IMR-90 (cell line): ENCODE results near the gene WNT7B. TPM values are rescaled to one million over a fixed set of nuclear protein-coding genes. Genes with fewer than 3 reads are reported as not detected.

ENCODE experiments used
- ATAC-seq: fragments of 200-7000 bp; cut with Tn5 transposase; 2 replicates; pipeline ENCODE4 v1.9.1; 2020; ENCODE audit warnings: low read depth, mild to moderate bottlenecking, moderate library complexity
- BruUV-seq: library from RNA; stranded (reverse); fragments of 400-500 nt; replicated peaks from 2 replicates; lab custom pipeline; 2021; lab: Mats Ljungman, UMichigan
- CTCF ChIA-PET: fragments of 300-600 bp; formaldehyde crosslinking; extraction: SDS; loops from one replicate; lab custom pipeline; 2021; ENCODE audit warnings: antibody characterized with exemption; lab: Yijun Ruan, JAX
- POLR2A ChIA-PET: fragments of 300-600 bp; sonication (Branson Sonifier 250); formaldehyde crosslinking; loops from one replicate; lab custom pipeline; 2022; ENCODE audit warnings: antibody characterized with exemption; ENCODE audit not compliant: unreplicated experiment; lab: Charles Lee
- DNase-seq: peaks from one replicate; pipeline ENCODE4 v3.0.0; 2013
- H2AFZ ChIP-seq: replicated peaks from 2 replicates; pipeline ENCODE3; 2013; ENCODE audit warnings: low read length, mild to moderate bottlenecking; ENCODE audit not compliant: poor library complexity
- H2AK5ac ChIP-seq: 2 replicates; pipeline ENCODE4 v1.6.1; 2013; ENCODE audit warnings: low read depth, low read length, inconsistent platforms
- H2AK9ac ChIP-seq: replicated peaks from 2 replicates; pipeline ENCODE3; 2013; ENCODE audit warnings: mild to moderate bottlenecking, low read depth, low read length, moderate library complexity; ENCODE audit not compliant: poor library complexity
- H2BK120ac ChIP-seq: 2 replicates; pipeline ENCODE4 v1.6.1; 2013; ENCODE audit warnings: low read depth, low read length, inconsistent platforms
- H2BK15ac ChIP-seq: 3 replicates; pipeline ENCODE4 v1.6.1; 2013; ENCODE audit warnings: low read depth, low read length, inconsistent platforms
- H2BK20ac ChIP-seq: 2 replicates; pipeline ENCODE4 v1.6.1; 2013; ENCODE audit warnings: low read depth, mild to moderate bottlenecking, inconsistent platforms, low read length, moderate library complexity
- H2BK5ac ChIP-seq: 2 replicates; pipeline ENCODE4 v1.6.1; 2013; ENCODE audit warnings: mild to moderate bottlenecking, low read depth, low read length, inconsistent platforms; ENCODE audit not compliant: poor library complexity, severe bottlenecking
- H3K14ac ChIP-seq: replicated peaks from 2 replicates; pipeline ENCODE4 v1.6.1; 2013; ENCODE audit warnings: low read depth, low read length, inconsistent platforms
- H3K18ac ChIP-seq: 2 replicates; pipeline ENCODE4 v1.6.1; 2013; ENCODE audit warnings: low read depth, low read length, control low read depth
- H3K23ac ChIP-seq: 2 replicates; pipeline ENCODE4 v1.6.1; 2013; ENCODE audit warnings: low read depth, low read length, inconsistent platforms
- H3K27ac ChIP-seq: 2 replicates; pipeline ENCODE4 v1.5.1; 2013; ENCODE audit warnings: mild to moderate bottlenecking, control low read depth, low read length; ENCODE audit not compliant: insufficient read depth
- H3K27me3 ChIP-seq: 2 replicates; pipeline ENCODE4 v1.6.1; 2013; ENCODE audit warnings: low read length; ENCODE audit not compliant: control insufficient read depth, insufficient read depth
- H3K36me3 ChIP-seq: 2 replicates; pipeline ENCODE4 v1.6.1; 2013; ENCODE audit warnings: low read length, mixed read lengths; ENCODE audit not compliant: control insufficient read depth, insufficient read depth
- H3K4ac ChIP-seq: 2 replicates; pipeline ENCODE4 v1.6.1; 2013; ENCODE audit warnings: low read depth, low read length, inconsistent platforms
- H3K4me1 ChIP-seq: 2 replicates; pipeline ENCODE4 v1.6.1; 2013; ENCODE audit warnings: low read length, mixed read lengths; ENCODE audit not compliant: control insufficient read depth, insufficient read depth
- H3K4me2 ChIP-seq: 2 replicates; pipeline ENCODE4 v1.6.1; 2013; ENCODE audit warnings: low read depth, mild to moderate bottlenecking, control low read depth, low read length, moderate library complexity
- H3K4me3 ChIP-seq: 2 replicates; pipeline ENCODE4 v1.5.1; 2013; ENCODE audit warnings: low read depth, mild to moderate bottlenecking, control low read depth, low read length, moderate library complexity; ENCODE audit not compliant: insufficient read depth
- H3K56ac ChIP-seq: 2 replicates; pipeline ENCODE4 v1.6.1; 2013; ENCODE audit warnings: low read length, inconsistent platforms; ENCODE audit not compliant: insufficient read depth; ENCODE audit errors: extremely low read depth
- H3K79me1 ChIP-seq, 2 experiments: 2 replicates each; pipeline ENCODE4 v1.6.1; 2013; ENCODE audit warnings: low read length in 2 of 2, inconsistent platforms in 1 of 2, low read depth in 1 of 2
- H3K9ac ChIP-seq: 2 replicates; pipeline ENCODE4 v1.6.1; 2013; ENCODE audit warnings: low read depth, low read length, control low read depth
- H3K9me1 ChIP-seq: 2 replicates; pipeline ENCODE4 v1.6.1; 2013; ENCODE audit warnings: low read length, inconsistent platforms; ENCODE audit not compliant: insufficient read depth
- H3K9me3 ChIP-seq: 2 replicates; pipeline ENCODE4 v1.6.1; 2013; ENCODE audit warnings: low read length; ENCODE audit not compliant: control insufficient read depth, insufficient read depth
- H4K20me1 ChIP-seq: 2 replicates; pipeline ENCODE4 v1.6.1; 2013; ENCODE audit warnings: low read length, inconsistent platforms; ENCODE audit not compliant: insufficient read depth
- H4K5ac ChIP-seq: 2 replicates; pipeline ENCODE4 v1.6.1; 2013; ENCODE audit warnings: mild to moderate bottlenecking, low read depth, low read length, control low read depth
- H4K8ac ChIP-seq, 2 experiments: 2 replicates each; pipeline ENCODE4 v1.6.1; 2013; ENCODE audit warnings: low read depth in 2 of 2, low read length in 2 of 2, control low read depth in 1 of 2, inconsistent platforms in 1 of 2
- H4K91ac ChIP-seq: 2 replicates; pipeline ENCODE4 v1.6.1; 2013; ENCODE audit warnings: low read depth, low read length, inconsistent platforms; ENCODE audit not compliant: insufficient read depth
- CEBPB ChIP-seq: IDR thresholded peaks from 2 replicates; pipeline ENCODE4 v1.6.1; 2012; ENCODE audit warnings: low read depth, low read length, improper control_type of control experiment
- CHD1 ChIP-seq: IDR thresholded peaks from 2 replicates; pipeline ENCODE4 v1.6.1; 2012; ENCODE audit warnings: low read depth, low read length, improper control_type of control experiment
- CTCF ChIP-seq: conservative IDR thresholded peaks from 2 replicates; pipeline ENCODE4 v1.5.1; 2012; ENCODE audit warnings: mild to moderate bottlenecking, low read depth, low read length, improper control_type of control experiment
- ELK1 ChIP-seq: fragments of 150-350 bp; IDR thresholded peaks from 2 replicates; pipeline ENCODE4 v1.6.1; 2016; ENCODE audit warnings: low read depth, mild to moderate bottlenecking, low read length, moderate library complexity, borderline replicate concordance
- FOS ChIP-seq: fragments of 150-350 bp; IDR thresholded peaks from 2 replicates; pipeline ENCODE4 v1.6.1; 2016; ENCODE audit warnings: low read depth, low read length
- MAZ ChIP-seq: IDR thresholded peaks from 2 replicates; pipeline ENCODE4 v1.6.1; 2012; ENCODE audit warnings: low read depth, mild to moderate bottlenecking, low read length, improper control_type of control experiment, moderate library complexity, borderline replicate concordance
- MXI1 ChIP-seq: IDR thresholded peaks from 2 replicates; pipeline ENCODE4 v1.6.1; 2012; ENCODE audit warnings: low read depth, mild to moderate bottlenecking, low read length, moderate library complexity, borderline replicate concordance
- POLR2A ChIP-seq: IDR thresholded peaks from 2 replicates; pipeline ENCODE4 v1.6.1; 2012; ENCODE audit warnings: mild to moderate bottlenecking, low read depth, low read length
- RAD21 ChIP-seq: IDR thresholded peaks from 2 replicates; pipeline ENCODE4 v1.6.1; 2012; ENCODE audit warnings: low read length, improper control_type of control experiment
- RCOR1 ChIP-seq: IDR thresholded peaks from 2 replicates; pipeline ENCODE4 v1.6.1; 2012; ENCODE audit warnings: mild to moderate bottlenecking, low read length, improper control_type of control experiment; ENCODE audit not compliant: insufficient replicate concordance
- RFX5 ChIP-seq: IDR thresholded peaks from 2 replicates; pipeline ENCODE4 v1.8.0; 2012; ENCODE audit warnings: low read depth, mild to moderate bottlenecking, low read length, moderate library complexity
- USF2 ChIP-seq: fragments of 150-350 bp; IDR thresholded peaks from 2 replicates; pipeline ENCODE4 v1.6.1; 2017; ENCODE audit warnings: mild to moderate bottlenecking, antibody characterized with exemption, low read length, low read depth
- WGBS, 2 experiments: methylation state at CpG; one replicate each; pipeline versions ENCODE4 v1.1.5 to v1.1.7; 2013; ENCODE audit warnings: missing lambda C conversion rate in 2 of 2; ENCODE audit not compliant: insufficient read length in 1 of 2; ENCODE audit errors: extremely low coverage in 2 of 2; 5-methylcytosine and 5-hydroxymethylcytosine counted together
- dilution Hi-C: fragments of 300-500 bp; cut with HindIII; formaldehyde crosslinking; loops from one replicate; pipeline ENCODE4 v1.14.3; 2018; ENCODE audit warnings: low sequenced_read_pairs; ENCODE audit not compliant: unreplicated experiment
- in situ Hi-C: fragments of 300-500 bp; cut with MboI; formaldehyde crosslinking; loops from 3 replicates; pipeline ENCODE4 v1.14.3; 2019; ENCODE audit warnings: low sequenced_read_pairs, inconsistent platforms, mixed read lengths
- intact Hi-C: fragments of 100-400 bp; cut with micrococcal nuclease; formaldehyde crosslinking; loops from 2 replicates; pipeline ENCODE4 v1.10.0; 2022
- polyA plus RNA-seq, 3 experiments: library from polyadenylated mRNA; depleted of rRNA; stranded (reverse); fragments of >200 nt; gene quantifications; 2 replicates each; pipeline ENCODE4 v1.2.3, GENCODE V29; 2012; ENCODE audit warnings: low replicate concordance in 1 of 3
- total RNA-seq: library from RNA; depleted of rRNA; stranded (reverse); fragments of >200 nt; gene quantifications from 2 replicates; pipeline ENCODE4 v1.2.3, GENCODE V29; 2012

The WNT7B gene
- total and polyA plus RNA-seq, 2 of the 4 experiments (the other 2 are of a cell fraction): under 0.01 to 0.15 TPM

DNA sequence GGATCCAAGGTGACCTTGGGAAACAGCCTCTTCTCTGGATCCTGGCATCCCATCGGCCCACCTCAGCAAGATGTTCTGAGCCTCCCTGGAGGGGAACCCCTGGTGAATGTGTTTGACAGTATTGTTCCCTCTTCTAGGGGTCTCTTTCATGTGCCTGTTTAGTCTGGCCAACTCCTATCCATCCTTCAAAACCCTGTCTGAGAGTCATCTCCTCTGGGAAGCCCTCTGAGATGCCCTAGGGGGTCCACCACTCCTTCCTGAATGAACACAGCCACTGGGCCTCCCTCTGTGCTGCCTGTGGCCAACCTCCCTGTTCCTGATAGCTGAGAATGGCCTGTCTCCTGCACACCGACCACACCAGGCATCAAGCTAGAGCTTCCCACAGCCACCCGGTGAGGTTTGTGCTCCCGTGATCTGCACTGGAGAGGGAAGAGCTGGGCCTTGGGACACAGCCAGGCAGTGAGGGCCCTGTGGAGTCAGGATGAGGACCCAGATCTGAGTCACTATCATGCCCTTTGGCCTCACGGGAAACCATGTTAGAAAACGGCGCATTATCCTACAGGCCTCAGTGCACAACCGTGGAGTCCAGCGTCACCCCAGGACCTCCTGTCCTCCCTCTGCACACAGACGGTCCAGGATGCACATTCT is 8.8 kb downstream of the WNT7B start (continued):
- TF ChIP-seq RCOR1: no peak

DNA sequence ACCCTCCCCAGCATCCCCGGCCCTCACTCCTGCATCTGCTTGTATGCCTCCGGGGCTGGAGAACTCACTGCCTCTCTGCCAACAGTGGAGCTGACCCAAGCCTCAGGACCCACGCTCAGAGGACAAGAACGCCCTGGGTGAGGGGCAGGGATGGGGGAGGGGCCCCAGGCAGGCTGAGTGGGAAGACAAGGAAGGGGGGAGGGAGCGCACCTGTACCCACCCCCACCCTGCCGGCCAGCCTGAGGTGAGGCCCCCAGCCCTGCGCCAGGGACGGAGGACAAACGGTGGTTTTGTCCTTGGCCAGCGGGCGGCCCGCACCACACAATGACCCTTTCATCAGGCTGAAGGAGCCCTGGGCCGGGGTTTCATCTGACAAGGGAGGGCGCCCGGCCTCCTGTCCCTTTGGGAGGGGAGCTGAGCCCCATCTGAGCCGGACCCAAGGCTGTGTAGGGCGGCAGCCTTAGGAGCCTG is 10.0 kb downstream of the WNT7B start:
- no peak overlapping the region for H2AK9ac ChIP-seq
- H3K4me2 ChIP-seq: no peak overlapping the region
- BruUV-seq: no TSS peak
- no peak for DNase-seq
- 61% methylated on average over 6 of the region's 17 CpGs; no CpG with 5 or more reads in 1 of the 2 experiments for WGBS, 2 experiments
- CTCF ChIA-PET: interaction anchor here (0.9 kb wide), 1 partner anchor 8 kb away, joined by 3 read pairs; no protein-coding TSS in a partner anchor
- no peak overlapping the region for H2BK20ac ChIP-seq
- H2BK15ac ChIP-seq: no peak overlapping the region
- no peak overlapping the region for H2AFZ ChIP-seq
- no peak overlapping the region for H3K4me3 ChIP-seq
- intact Hi-C loops (no loop called here), dilution Hi-C loops (no loop called here), in situ Hi-C loops (no loop called here)
- no peak overlapping the region for H4K5ac ChIP-seq
- H3K14ac ChIP-seq: no peak overlapping the region
- no peak overlapping the region for H2BK5ac ChIP-seq
- no peak overlapping the region for H3K4ac ChIP-seq
- H2AK5ac ChIP-seq: no peak overlapping the region
- no peak overlapping the region for H4K91ac ChIP-seq
- peaks cover 10% of the 10 kb centered on the region for H3K9me1 ChIP-seq
- H3K9ac ChIP-seq: no peak overlapping the region
- H3K4me1 ChIP-seq: peaks cover 26% of the 10 kb centered on the region
- no peak overlapping the region for H3K56ac ChIP-seq
- H3K23ac ChIP-seq: no peak overlapping the region
- no peak overlapping the region for H3K18ac ChIP-seq
- no peaks in the 10 kb centered on the region for H3K36me3 ChIP-seq
- POLR2A ChIA-PET: no interaction called here
- ATAC-seq: no peak
- peaks cover 17% of the 10 kb centered on the region for H3K27me3 ChIP-seq
- 0 out of 4 replicates have a peak, but pooled peaks cover 0 to 5% of the 10 kb centered on the region in 2 experiments for H3K79me1 ChIP-seq
- H3K27ac ChIP-seq: no peak overlapping the region
- H4K8ac ChIP-seq: no peak overlapping the region
- H4K20me1 ChIP-seq: peaks cover 3% of the 10 kb centered on the region
- no peaks in the 10 kb centered on the region for H3K9me3 ChIP-seq
- no peak for TF ChIP-seq RAD21
- no peak for TF ChIP-seq CEBPB
- no peak for TF ChIP-seq FOS
- TF ChIP-seq RFX5: no peak
- TF ChIP-seq MXI1: no peak
- no peak for TF ChIP-seq USF2
- no peak for TF ChIP-seq MAZ
- TF ChIP-seq CTCF: no peak
- TF ChIP-seq POLR2A: no peak
- no peak for TF ChIP-seq CHD1
- TF ChIP-seq ELK1: no peak
- no peak for TF ChIP-seq RCOR1
- no peak overlapping the region for H2BK120ac ChIP-seq
